Prostate gland (tissue), 2 donors: ENCODE data around the gene ADGRD1.
"Not testable (repeated sequence)": the region's sequence is repeated elsewhere in the genome, so short reads cannot be mapped to it uniquely, and the experiment has no call there.

Experiments
- POLR2A ChIP-seq: fragments of 450-650 bp; IDR thresholded peaks from one replicate; pipeline ENCODE4 v1.6.1; 2016; ENCODE audit warnings: antibody characterized with exemption, mild to moderate bottlenecking
- POLR2AphosphoS5 ChIP-seq: sonication (generic); formaldehyde crosslinking; IDR thresholded peaks from one replicate; pipeline ENCODE4 v1.6.1; 2017; ENCODE audit warnings: antibody characterized with exemption
- TF ChIP-seq, protein P1 (sequence below), 4 experiments: fragments of 200-600 bp in 2 of 4; fragments of 450-650 bp in 2 of 4; sonication (generic) in 2 of 4; IDR thresholded peaks; 1 replicate in 3 of 4; 2 replicates in 1 of 4; pipeline ENCODE4 v1.5.1; 2016 to 2019; ENCODE audit warnings: antibody characterized with exemption in 4 of 4, mild to moderate bottlenecking in 2 of 4, moderate library complexity in 2 of 4

DNA sequence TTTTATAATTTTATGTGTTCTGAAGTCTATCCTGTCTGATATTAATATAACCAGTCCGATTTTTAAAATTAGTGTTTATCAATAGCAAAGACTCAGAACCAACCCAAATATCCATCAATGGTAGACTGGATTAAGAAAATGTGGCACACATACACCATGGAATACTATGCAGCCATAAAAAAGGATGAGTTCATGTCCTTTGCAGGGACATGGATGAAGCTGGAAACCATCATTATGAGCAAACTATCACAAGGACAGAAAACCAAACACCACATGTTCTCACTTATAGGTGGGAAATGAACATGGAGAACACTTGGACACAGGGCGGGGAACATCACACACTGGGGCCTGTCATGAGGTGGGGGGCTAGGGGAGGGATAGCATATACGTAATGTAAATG is 16.2 kb upstream of the ADGRD1 start:
- TF ChIP-seq POLR2AphosphoS5, POLR2A: not testable (repeated sequence)
- TF ChIP-seq, protein P1, sequence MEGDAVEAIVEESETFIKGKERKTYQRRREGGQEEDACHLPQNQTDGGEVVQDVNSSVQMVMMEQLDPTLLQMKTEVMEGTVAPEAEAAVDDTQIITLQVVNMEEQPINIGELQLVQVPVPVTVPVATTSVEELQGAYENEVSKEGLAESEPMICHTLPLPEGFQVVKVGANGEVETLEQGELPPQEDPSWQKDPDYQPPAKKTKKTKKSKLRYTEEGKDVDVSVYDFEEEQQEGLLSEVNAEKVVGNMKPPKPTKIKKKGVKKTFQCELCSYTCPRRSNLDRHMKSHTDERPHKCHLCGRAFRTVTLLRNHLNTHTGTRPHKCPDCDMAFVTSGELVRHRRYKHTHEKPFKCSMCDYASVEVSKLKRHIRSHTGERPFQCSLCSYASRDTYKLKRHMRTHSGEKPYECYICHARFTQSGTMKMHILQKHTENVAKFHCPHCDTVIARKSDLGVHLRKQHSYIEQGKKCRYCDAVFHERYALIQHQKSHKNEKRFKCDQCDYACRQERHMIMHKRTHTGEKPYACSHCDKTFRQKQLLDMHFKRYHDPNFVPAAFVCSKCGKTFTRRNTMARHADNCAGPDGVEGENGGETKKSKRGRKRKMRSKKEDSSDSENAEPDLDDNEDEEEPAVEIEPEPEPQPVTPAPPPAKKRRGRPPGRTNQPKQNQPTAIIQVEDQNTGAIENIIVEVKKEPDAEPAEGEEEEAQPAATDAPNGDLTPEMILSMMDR (IDR thresholded peaks at IDR 0.05), result not testable (repeated sequence)
